Measurements from ENCODE around the gene CCDC159. TPM values are rescaled to one million over a fixed set of nuclear protein-coding genes. Genes with fewer than 3 reads are reported as not detected.
"Not testable (repeated sequence)": the region's sequence is repeated elsewhere in the genome, so short reads cannot be mapped to it uniquely, and the experiment has no call there.

The CCDC159 gene
- total RNA-seq, 1 donor from 2014 or later, result 7.8 TPM

DNA sequence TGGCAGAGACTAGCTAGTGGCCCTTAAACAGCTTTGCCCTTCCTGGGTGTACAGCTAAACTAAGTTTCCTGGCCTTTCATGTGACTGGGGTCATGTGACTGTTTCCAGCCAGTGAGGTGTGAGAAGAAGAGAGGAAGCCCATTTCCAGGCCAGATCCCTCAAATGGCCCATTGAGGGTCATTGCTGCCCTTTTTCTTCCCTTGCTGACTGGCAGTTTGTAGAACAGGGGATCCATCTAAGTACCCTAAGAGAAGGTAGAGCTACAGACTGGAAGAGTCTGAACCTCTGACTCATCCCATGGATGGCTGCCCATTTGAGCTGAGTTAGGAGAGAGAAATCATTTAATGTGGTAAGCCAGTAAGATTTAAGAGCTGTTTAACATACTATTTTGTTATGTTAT is 30.9 kb downstream of the CCDC159 start:
- Histone ChIP-seq H3K27me3 (ENCODE audit: control insufficient read depth in 3 of 3, insufficient read depth in 3 of 3, low read length in 3 of 3) (peaks cover 8 to 10% (median 8%) of the 10 kb centered on the region in 3 donors), H3K4me1 (ENCODE audit: control insufficient read depth in 3 of 3, insufficient read depth in 3 of 3, low read length in 3 of 3) (peaks cover 37 to 58% (median 41%) of the 10 kb centered on the region in 3 donors), H3K27ac (ENCODE audit: low read depth, low read length) (no peak overlapping the region), H3K9ac (ENCODE audit: low read depth in 1 of 3, low read length in 3 of 3) (no peak overlapping the region), H3K4me3 (ENCODE audit: low read length in 3 of 3) (no peak overlapping the region), H3K9me3 (ENCODE audit: control insufficient read depth in 3 of 3, low read length in 3 of 3) (no peaks in the 10 kb centered on the region), H3K36me3 (ENCODE audit: control insufficient read depth in 3 of 3, insufficient read depth in 3 of 3, low read length in 3 of 3) (peaks cover 3 to 6% (median 4%) of the 10 kb centered on the region in 3 donors)

DNA sequence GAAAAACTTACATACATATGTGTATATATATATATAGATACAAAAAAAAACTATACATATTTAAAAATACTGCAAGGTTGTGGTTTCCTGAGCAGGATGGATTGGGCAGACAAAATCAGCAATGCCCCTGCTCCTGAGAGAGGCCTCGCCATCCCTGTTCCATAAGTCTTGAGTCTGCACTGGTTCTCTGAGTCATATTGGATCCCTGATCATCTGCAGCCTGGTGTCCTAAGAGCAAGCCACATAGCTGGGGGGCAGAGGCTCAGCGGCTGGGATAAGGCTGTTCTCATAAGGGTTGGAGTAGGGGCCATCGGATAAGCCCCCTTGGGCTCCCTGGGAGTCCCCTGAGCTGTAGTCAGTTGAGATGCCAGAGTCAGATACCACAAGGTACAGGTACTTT is 31.4 kb downstream of the CCDC159 start:
- Histone ChIP-seq H3K36me3 (ENCODE audit: control insufficient read depth in 3 of 3, insufficient read depth in 3 of 3, low read length in 3 of 3) (peaks cover 3 to 6% (median 4%) of the 10 kb centered on the region in 3 donors), H3K4me1 (ENCODE audit: control insufficient read depth in 3 of 3, insufficient read depth in 3 of 3, low read length in 3 of 3) (peaks cover 37 to 58% (median 41%) of the 10 kb centered on the region in 3 donors), H3K9me3 (ENCODE audit: control insufficient read depth in 3 of 3, low read length in 3 of 3) (no peaks in the 10 kb centered on the region), H3K27me3 (ENCODE audit: control insufficient read depth in 3 of 3, insufficient read depth in 3 of 3, low read length in 3 of 3) (peaks cover 11 to 14% (median 12%) of the 10 kb centered on the region in 3 donors), H3K9ac (ENCODE audit: low read depth in 1 of 3, low read length in 3 of 3) (no peak overlapping the region), H3K4me3 (ENCODE audit: low read length in 3 of 3) (no peak overlapping the region), H3K27ac (ENCODE audit: low read depth, low read length) (no peak overlapping the region)

DNA sequence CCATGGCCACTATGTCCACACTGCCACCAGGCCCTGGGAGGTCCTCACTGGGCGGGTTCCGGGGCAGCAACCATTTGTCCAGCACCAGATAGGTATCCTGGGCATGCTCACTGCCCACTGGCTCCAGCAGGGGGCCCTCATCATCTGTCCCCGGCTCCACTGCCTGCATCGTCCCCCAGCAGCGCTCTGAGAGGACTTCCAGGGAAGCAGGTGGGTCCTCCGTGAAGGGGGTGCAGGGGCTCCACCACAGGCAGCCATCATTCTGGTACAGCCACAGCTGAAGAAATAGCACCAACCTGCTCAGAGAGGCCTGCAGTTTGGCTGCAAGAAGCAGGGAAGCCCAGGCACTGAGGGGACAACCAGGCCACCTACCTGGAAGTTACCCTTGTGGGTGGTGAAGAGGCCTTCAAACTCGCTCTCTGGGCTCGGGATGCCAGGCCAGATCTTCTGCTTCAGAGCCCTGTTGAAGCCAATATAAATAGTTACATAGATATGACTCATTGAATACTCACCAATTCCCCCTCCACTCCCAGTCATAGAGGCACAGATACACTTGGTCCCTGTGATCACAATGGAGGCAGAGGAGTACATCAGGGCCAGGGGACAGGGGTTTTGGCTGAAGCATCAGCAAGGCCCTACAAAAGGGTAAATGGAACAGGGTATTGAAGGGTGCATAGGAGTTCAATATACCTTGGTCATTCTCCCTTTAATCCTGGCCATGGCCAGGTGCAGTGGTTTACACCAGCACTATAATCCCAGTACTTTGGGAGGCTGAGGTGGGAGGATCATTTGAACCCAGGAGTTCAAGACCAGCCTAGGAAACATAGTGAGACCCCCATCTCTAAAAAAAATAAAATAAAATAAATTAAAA is 32.2 kb downstream of the CCDC159 start:
- Histone ChIP-seq H3K9me3 (ENCODE audit: control insufficient read depth in 3 of 3, low read length in 3 of 3) (no peaks in the 10 kb centered on the region), H3K36me3 (ENCODE audit: control insufficient read depth in 3 of 3, insufficient read depth in 3 of 3, low read length in 3 of 3) (peaks cover 3 to 6% (median 4%) of the 10 kb centered on the region in 3 donors), H3K27me3 (ENCODE audit: control insufficient read depth in 3 of 3, insufficient read depth in 3 of 3, low read length in 3 of 3) (peaks cover 18 to 22% (median 19%) of the 10 kb centered on the region in 3 donors), H3K9ac (ENCODE audit: low read depth in 1 of 3, low read length in 3 of 3) (no peak overlapping the region), H3K4me3 (ENCODE audit: low read length in 3 of 3) (no peak overlapping the region), H3K4me1 (ENCODE audit: control insufficient read depth in 3 of 3, insufficient read depth in 3 of 3, low read length in 3 of 3) (peaks cover 41 to 56% (median 43%) of the 10 kb centered on the region in 3 donors), H3K27ac (ENCODE audit: low read depth, low read length) (no peak overlapping the region)

DNA sequence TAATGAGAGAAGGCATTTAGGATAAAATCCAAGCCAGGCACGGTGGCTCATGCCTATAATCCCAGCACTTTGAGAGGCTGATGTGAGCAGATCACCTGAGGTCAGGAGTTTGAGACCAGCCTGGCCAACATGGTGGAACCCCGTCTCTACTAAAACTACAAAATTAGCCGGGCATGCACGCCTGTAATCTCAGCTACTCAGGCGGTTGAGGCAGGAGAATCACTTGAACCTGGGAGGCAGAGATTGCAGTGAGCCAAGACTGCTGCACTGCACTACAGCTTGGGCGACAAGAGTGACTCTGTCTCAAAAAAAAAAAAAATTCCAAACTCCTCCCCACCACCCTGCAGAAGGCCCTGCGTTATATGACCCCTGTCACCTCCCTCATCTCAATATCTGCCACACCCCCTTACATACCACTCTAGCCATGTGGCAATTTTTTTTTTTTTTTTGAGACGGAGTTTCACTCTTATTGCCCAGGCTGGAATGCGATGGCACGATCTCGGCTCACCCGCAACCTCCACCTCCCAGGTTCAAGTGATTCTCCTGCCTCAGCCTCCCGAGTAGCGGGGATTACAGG is 33.0 kb downstream of the CCDC159 start:
- H3K9me3 ChIP-seq (ENCODE audit: control insufficient read depth in 3 of 3, low read length in 3 of 3); H3K4me3 ChIP-seq (ENCODE audit: low read length in 3 of 3); H3K9ac ChIP-seq (ENCODE audit: low read depth in 1 of 3, low read length in 3 of 3); H3K36me3 ChIP-seq (ENCODE audit: control insufficient read depth in 3 of 3, insufficient read depth in 3 of 3, low read length in 3 of 3); H3K27ac ChIP-seq (ENCODE audit: low read depth, low read length): not testable (repeated sequence)
- peaks cover 36 to 48% (median 37%) of the 10 kb centered on the region in 3 donors for H3K4me1 ChIP-seq (ENCODE audit: control insufficient read depth in 3 of 3, insufficient read depth in 3 of 3, low read length in 3 of 3)
- peaks cover 18 to 30% (median 23%) of the 10 kb centered on the region in 3 donors for H3K27me3 ChIP-seq (ENCODE audit: control insufficient read depth in 3 of 3, insufficient read depth in 3 of 3, low read length in 3 of 3)

DNA sequence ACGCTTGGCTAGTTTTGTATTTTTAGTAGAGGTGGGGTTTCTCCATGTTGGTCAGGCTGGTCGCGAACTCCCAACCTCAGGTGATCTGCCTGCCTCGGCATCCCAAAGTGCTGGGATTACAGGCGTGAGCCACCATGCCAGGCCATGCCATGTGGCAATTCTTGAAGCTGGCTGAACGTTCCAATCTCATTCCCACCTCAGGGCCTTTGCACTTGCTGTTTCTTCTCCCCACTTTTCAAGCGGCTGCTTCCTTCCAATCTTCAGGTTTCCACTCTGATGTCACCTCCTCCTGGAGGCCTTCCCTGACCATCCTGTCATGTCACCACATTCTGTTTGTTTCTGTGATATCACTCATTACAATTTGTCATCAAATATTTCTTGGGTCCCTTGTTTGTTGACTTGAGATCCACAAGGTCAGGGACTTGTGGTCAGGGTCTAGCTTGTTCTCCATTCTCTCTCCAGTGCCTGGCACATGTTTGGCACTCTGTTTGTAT is 33.6 kb downstream of the CCDC159 start:
- Histone ChIP-seq H3K36me3 (ENCODE audit: control insufficient read depth in 3 of 3, insufficient read depth in 3 of 3, low read length in 3 of 3) (peaks cover 3 to 6% (median 4%) of the 10 kb centered on the region in 3 donors), H3K9ac (ENCODE audit: low read depth in 1 of 3, low read length in 3 of 3) (no peak overlapping the region), H3K4me1 (ENCODE audit: control insufficient read depth in 3 of 3, insufficient read depth in 3 of 3, low read length in 3 of 3) (peaks cover 36 to 48% (median 37%) of the 10 kb centered on the region in 3 donors), H3K27ac (ENCODE audit: low read depth, low read length) (no peak overlapping the region), H3K27me3 (ENCODE audit: control insufficient read depth in 3 of 3, insufficient read depth in 3 of 3, low read length in 3 of 3) (peaks cover 18 to 30% (median 23%) of the 10 kb centered on the region in 3 donors), H3K4me3 (ENCODE audit: low read length in 3 of 3) (peak overlapping the region in 2 of 3 donors; percentile 82 to 89), H3K9me3 (ENCODE audit: control insufficient read depth in 3 of 3, low read length in 3 of 3) (no peaks in the 10 kb centered on the region)

DNA sequence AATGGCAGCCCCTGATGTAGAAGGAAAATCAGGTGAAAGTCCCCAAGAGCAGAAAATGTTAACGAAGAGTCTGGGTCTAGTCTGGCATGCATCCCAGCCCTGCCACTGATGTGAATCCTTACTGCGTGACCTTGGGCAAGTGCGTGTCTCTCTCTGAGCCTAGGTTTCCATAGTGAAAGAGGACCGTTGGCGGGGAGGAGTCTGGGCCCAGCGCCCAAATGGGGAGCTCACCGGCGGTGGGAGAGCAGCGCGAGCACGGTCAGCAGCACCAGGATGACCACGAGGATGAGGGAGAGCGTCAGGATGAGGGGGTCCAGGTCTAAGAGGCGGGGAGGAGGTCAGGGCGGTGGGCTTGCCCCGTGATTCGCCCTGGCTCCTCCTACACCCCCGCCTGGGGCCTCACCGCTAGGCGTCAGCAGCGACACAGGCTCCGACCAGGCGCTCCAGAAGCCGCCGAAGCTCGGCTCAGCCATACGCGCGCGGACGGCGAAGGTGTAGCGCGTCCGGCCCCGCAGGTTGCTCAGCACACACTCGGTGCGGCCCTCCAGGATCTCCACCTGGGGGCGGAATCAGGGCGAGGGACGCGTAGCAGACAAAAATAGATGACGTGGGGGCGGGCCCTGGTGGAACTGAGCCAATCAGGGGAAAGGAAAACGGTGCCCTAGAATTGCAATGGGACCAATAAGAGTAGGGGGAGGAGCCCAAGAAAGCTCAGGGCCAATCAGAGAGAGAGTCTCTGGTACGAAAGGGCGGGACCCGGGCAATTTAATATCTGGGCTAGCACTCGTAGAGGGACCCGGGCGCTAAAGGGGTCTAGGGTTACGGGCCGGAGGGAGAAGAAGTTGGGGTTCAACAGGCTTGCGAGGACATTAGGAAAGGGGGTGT is 34.6 kb downstream of the CCDC159 start:
- peak overlapping the region; percentile 80 to 92 (median 83) for H3K9ac ChIP-seq (ENCODE audit: low read depth in 1 of 3, low read length in 3 of 3)

DNA sequence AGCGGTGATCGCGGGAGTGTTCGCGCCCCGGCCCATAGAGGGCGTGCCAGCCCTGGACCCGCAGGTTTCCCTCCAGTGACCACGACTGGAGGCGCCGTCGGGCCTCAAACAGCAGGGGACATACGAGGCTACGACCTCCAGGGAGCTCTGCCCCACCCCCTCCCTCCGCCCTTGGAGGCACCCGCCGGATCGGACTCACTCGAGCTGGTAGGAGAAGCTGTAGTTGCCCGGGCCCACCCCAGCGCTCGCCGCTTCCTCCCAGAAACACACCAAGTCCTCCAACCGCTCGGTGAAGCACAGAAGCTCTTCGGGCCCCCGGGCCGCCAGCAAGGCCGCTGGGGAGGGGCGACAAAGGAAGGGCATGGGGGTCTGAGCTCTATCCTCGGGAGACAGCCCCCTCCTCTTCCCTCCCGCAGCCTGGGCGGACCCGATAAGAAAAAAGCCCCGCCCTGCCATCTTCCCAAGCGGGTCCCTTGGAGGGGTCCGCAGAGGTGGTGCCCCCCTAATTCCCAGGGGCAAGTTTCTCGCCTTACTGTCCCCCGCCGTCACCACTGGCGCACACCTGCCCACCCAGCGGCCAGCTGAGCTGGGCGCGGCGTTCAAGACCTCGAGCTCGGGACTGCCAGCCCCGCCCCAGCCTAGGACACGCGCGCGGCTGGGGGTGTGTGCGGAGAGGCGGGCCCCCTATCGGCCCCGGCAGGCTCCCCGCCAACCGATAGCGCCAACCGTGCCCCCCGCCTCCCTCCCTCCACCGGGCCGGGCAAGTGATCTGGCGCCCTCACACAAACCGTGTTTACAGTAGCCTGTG is 36.8 kb downstream of the CCDC159 start:
- Histone ChIP-seq H3K4me1 (ENCODE audit: control insufficient read depth in 3 of 3, insufficient read depth in 3 of 3, low read length in 3 of 3) (peaks cover 18 to 28% (median 22%) of the 10 kb centered on the region in 3 donors), H3K9ac (ENCODE audit: low read depth in 1 of 3, low read length in 3 of 3) (no peak overlapping the region), H3K36me3 (ENCODE audit: control insufficient read depth in 3 of 3, insufficient read depth in 3 of 3, low read length in 3 of 3) (peaks cover under 1 to 5% (median 4%) of the 10 kb centered on the region in 3 donors), H3K4me3 (ENCODE audit: low read length in 3 of 3) (peak overlapping the region in 1 of 3 donors; percentile 43), H3K27ac (ENCODE audit: low read depth, low read length) (no peak overlapping the region), H3K27me3 (ENCODE audit: control insufficient read depth in 3 of 3, insufficient read depth in 3 of 3, low read length in 3 of 3) (peaks cover 18 to 30% (median 23%) of the 10 kb centered on the region in 3 donors), H3K9me3 (ENCODE audit: control insufficient read depth in 3 of 3, low read length in 3 of 3) (no peaks in the 10 kb centered on the region)

More for the DNA sequence above, 34.6 kb downstream of the CCDC159 start:
- peak overlapping the region; percentile 82 to 89 (median 88) for H3K4me3 ChIP-seq (ENCODE audit: low read length in 3 of 3)
- peaks cover 18 to 30% (median 23%) of the 10 kb centered on the region in 3 donors for H3K27me3 ChIP-seq (ENCODE audit: control insufficient read depth in 3 of 3, insufficient read depth in 3 of 3, low read length in 3 of 3)
- H3K9me3 ChIP-seq (ENCODE audit: control insufficient read depth in 3 of 3, low read length in 3 of 3), result no peaks in the 10 kb centered on the region
- H3K27ac ChIP-seq (ENCODE audit: low read depth, low read length), result peak overlapping the region; percentile 79
- peaks cover 3 to 6% (median 4%) of the 10 kb centered on the region in 3 donors for H3K36me3 ChIP-seq (ENCODE audit: control insufficient read depth in 3 of 3, insufficient read depth in 3 of 3, low read length in 3 of 3)
- peaks cover 27 to 40% (median 30%) of the 10 kb centered on the region in 3 donors for H3K4me1 ChIP-seq (ENCODE audit: control insufficient read depth in 3 of 3, insufficient read depth in 3 of 3, low read length in 3 of 3)

DNA sequence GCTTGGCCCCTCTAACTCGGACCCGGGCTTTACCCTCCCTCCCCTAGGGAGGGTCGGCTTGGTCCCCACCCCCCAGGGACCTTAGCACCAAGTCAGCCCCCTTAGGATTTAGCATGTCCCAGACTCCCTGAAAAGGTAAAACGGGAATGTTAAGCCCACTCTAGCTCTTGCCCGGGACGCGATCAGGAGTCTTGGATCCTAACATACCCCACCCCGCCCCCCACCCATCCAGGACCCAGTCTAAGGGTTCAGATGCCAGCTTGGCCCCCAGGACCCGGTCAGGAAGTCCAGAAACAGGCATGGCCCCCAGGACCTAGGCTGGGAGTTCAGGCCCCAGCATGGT is 37.4 kb downstream of the CCDC159 start:
- Histone ChIP-seq H3K9me3 (ENCODE audit: control insufficient read depth in 3 of 3, low read length in 3 of 3) (no peaks in the 10 kb centered on the region), H3K27ac (ENCODE audit: low read depth, low read length) (no peak overlapping the region), H3K9ac (ENCODE audit: low read depth in 1 of 3, low read length in 3 of 3) (no peak overlapping the region), H3K4me1 (ENCODE audit: control insufficient read depth in 3 of 3, insufficient read depth in 3 of 3, low read length in 3 of 3) (peaks cover 18 to 22% (median 22%) of the 10 kb centered on the region in 3 donors), H3K36me3 (ENCODE audit: control insufficient read depth in 3 of 3, insufficient read depth in 3 of 3, low read length in 3 of 3) (no peaks in the 10 kb centered on the region), H3K27me3 (ENCODE audit: control insufficient read depth in 3 of 3, insufficient read depth in 3 of 3, low read length in 3 of 3) (peaks cover 18 to 30% (median 23%) of the 10 kb centered on the region in 3 donors), H3K4me3 (ENCODE audit: low read length in 3 of 3) (no peak overlapping the region)

DNA sequence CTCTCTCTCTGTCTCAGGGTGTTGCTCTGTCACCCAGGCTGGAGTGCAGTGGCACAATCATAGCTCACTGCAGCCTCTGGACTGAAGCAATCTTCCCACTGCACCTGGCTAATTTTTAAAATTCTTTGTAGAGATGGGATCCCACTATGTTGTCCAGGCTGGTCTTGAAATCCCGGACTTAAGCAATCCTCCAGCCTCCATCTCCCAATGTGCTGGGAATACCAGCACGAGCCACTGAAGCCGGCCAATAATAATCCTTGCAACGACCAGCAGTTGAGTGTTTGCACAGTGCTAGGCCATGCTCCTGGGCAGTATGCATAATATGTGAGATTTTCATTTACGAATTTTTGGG is 38.4 kb downstream of the CCDC159 start:
- Histone ChIP-seq H3K27me3 (ENCODE audit: control insufficient read depth in 3 of 3, insufficient read depth in 3 of 3, low read length in 3 of 3) (peaks cover 18 to 30% (median 23%) of the 10 kb centered on the region in 3 donors), H3K27ac (ENCODE audit: low read depth, low read length) (no peak overlapping the region), H3K9ac (ENCODE audit: low read depth in 1 of 3, low read length in 3 of 3) (no peak overlapping the region), H3K4me1 (ENCODE audit: control insufficient read depth in 3 of 3, insufficient read depth in 3 of 3, low read length in 3 of 3) (peaks cover 18 to 22% (median 21%) of the 10 kb centered on the region in 3 donors), H3K4me3 (ENCODE audit: low read length in 3 of 3) (no peak overlapping the region), H3K9me3 (ENCODE audit: control insufficient read depth in 3 of 3, low read length in 3 of 3) (no peaks in the 10 kb centered on the region), H3K36me3 (ENCODE audit: control insufficient read depth in 3 of 3, insufficient read depth in 3 of 3, low read length in 3 of 3) (no peaks in the 10 kb centered on the region)
